Midbrain (tissue), 1 donor: ENCODE measurements around the gene MAGIX.

Source experiments
- DNase-seq: peaks from one replicate; lab custom pipeline; 2025; lab: John Stamatoyannopoulos, UW

MAGIX gene

DNA sequence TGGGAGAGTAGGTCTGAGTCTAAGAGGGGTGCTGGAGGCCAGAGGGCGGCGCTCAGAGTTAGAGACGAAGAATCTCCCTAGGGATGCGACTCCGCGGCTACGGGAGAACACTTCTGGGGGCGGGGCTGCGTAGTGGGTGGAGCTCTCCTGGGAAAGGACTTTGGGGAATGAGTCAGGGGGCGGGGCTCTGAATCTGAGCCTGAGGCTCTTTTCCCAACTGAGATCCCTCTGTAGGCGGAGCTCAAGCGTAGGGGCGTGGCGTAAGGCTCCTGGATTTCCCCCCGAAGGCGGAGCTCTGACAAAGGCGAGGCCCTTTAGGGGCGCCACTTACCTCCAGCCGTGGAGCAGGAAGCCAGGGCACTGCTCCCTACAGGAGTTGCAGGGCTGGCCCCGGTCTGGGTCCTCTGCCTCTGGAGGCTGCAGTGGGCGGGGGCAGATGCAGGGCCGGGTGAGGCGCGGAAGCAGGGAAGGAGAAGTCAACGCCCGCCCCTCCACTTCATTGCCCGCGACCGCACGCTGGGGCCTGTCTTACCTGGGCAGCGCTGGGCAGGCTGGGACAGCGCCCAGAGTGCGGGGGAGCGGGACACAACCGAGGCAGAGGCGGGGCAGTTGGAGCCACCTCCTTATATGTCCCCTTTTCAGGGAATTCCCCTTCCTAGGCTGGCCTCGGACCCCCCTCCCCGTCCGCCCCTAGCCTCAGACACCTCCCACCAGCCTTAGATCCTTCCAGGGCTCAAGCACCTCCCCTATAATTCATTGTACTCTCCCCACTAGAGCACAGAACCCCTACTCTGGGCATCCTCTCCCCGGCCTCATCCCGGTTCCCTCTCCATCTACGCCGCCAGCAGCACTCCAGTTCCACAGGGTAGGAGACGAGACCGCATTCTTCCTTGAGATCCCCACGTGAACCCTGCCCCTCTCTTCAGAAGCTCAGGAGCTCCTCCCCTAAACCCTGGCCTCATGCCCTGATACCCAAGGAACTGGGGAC, 22.0 kb downstream of the MAGIX start:
- no peak for DNase-seq

- DNase-seq, result no peak
Measured at GRCh38 chrX:49186125-49187027, 23.8 kb downstream of the MAGIX start, which contains the start of gene PRICKLE3. TSS of gene PRICKLE3 (minus strand) at chrX:49186373. CDS start at chrX:49186297, 76 bp downstream.

- DNase-seq, result no peak
Measured at GRCh38 chrX:49187028-49187394, 24.5 kb downstream of the MAGIX start.

- DNase-seq, result no peak
Measured at GRCh38 chrX:49187526-49187925, 25.0 kb downstream of the MAGIX start.

DNA sequence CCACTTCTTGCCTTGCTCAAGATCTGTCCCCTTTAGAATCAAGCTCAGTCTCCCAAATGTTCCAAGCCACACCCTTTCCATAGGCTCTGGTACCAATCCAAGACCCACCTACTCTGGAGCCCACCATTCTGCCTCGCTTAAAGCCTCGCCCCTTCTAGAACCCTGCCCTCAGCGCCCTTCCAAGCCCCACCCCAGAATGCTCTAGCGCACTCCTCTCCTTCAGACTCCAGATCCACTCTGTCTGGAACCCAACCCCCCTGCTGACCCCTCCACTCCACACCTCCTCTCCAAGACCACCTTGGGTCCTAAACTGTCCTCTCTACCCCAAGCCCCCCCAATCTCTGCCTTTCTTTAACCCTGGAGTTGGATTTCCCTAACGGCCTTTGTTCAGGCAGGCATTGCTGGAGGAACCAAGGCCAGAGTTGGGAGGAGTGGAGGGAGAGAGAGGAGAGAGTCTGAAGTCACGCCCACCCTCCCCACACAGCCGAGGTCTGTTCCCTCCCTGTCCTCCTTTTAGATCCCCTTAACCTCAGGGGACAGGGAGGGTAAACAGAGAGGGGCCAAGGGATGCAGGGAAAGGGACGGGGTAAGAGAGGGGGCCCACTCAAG, 26.0 kb downstream of the MAGIX start:
- no peak for DNase-seq

GRCh38 chrX:49189606-49190005, 27.0 kb downstream of the MAGIX start:
- no peak for DNase-seq

GRCh38 chrX:49190821-49191573, 28.4 kb downstream of the MAGIX start:
- peak; percentile 96 for DNase-seq

DNA sequence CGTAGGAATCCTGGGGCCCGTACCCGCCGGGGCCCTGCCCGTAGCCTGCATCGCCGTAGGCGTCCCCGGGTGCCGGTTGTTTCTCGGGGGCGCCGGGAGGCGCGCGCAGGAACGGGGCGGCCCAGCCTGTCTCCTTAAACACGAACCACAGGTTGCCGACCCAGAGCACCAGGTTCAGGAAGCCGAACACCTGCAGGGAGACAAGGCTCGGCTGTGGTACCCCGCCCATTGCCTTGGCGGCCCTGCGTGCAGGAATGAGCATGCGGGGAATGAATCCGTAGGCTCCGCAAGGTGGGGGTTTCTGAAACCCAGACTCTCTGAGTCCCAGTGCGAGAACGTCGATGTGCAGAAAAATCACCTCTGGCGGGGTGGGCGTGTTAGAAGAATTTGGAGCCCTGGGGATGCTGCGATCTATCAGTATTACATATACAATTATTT, 29.0 kb downstream of the MAGIX start:
- DNase-seq, result no peak

DNA sequence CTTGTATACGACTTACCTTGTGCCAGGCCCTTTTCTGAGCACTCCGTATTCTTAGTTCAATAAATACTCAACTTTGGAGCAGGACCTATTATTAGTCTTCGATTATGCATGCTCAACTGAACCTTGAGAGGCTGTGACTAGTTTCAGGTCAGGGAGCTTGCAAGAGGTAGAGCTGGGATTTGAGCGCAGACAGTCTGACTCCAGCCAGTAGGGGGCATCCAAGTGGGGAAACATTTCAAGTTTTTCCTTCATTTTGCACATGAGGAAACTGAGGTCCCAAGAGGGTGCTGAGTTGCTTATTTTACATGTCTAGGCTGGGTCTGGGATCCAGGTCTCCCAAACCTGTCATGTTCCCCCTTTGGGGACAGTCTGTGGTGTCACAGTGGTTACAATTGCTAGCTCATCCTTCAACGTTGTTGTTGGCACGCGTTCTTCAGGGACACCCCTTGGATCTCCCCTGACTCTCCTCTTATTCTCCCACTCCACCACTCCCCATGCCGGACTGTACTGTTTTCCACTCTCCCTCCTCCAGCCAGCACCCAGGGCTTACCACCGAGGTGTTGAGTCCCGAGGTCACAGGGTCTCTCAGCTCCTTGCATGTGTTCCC, 30.3 kb downstream of the MAGIX start:
- no peak for DNase-seq

DNA sequence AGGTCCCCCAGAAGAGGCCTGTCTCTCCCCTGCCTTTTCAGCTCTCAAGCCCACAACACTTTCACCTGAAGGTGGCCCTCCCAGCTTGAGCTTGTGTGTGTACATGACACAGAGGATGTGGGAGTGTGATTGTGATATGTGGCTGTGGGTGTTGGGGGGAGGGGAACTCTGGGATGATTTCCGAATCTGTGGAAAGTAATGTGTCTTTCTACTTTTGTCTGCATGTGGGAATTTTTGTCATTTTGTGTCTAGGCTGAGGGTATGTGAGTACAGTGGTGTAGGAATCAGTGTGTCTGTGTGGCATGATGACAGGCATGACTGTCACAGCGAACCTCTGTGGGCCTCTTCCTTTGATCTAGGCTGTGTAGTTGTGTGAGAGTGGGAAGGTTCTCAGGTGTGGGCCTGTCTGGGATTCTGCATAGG, 31.0 kb downstream of the MAGIX start:
- DNase-seq, result no peak

DNA sequence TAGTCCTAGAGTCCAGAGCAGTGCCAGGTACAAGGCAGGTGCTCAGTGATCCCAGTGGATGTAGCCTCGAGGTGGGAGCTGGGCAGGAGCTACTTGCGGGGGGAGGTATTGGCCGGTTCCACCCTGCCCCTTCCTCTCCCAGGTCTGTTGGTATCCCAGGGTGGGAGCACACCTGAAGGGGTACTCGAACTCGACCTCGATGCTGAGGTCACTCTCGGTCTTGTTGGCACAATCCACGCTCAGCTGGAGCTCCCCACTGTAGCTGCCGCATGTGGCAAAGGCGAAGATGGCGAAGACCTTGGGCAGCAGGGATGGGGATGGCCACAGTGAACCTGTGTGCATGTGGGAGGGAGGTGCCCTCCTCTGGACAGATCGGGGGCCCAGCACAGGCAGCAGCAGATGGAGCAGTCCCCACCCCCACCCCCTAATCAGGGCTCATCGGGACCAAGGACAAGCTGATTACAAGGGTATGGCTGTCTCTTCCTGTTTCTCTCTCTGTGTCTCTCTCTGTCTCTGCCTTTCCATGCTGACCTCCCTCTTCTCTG, 35.1 kb downstream of the MAGIX start:
- DNase-seq, result no peak

- DNase-seq, result no peak
Measured at GRCh38 chrX:49198540-49199314, 36.2 kb downstream of the MAGIX start.

DNA sequence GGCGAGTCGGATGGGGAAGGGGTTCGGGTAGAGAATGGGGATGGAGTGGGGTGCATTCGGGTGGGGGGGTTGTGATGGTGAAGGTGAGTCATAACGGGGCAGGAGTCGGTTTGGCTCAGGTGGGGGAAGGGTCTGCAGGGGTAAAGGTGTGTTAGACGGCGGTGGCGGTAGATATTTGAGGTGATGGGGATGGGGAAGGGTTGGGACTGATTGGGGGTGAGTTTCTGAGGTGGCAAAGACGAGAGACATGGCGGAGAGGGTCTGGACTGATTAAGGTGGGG, 36.7 kb downstream of the MAGIX start:
- DNase-seq, result no peak

DNA sequence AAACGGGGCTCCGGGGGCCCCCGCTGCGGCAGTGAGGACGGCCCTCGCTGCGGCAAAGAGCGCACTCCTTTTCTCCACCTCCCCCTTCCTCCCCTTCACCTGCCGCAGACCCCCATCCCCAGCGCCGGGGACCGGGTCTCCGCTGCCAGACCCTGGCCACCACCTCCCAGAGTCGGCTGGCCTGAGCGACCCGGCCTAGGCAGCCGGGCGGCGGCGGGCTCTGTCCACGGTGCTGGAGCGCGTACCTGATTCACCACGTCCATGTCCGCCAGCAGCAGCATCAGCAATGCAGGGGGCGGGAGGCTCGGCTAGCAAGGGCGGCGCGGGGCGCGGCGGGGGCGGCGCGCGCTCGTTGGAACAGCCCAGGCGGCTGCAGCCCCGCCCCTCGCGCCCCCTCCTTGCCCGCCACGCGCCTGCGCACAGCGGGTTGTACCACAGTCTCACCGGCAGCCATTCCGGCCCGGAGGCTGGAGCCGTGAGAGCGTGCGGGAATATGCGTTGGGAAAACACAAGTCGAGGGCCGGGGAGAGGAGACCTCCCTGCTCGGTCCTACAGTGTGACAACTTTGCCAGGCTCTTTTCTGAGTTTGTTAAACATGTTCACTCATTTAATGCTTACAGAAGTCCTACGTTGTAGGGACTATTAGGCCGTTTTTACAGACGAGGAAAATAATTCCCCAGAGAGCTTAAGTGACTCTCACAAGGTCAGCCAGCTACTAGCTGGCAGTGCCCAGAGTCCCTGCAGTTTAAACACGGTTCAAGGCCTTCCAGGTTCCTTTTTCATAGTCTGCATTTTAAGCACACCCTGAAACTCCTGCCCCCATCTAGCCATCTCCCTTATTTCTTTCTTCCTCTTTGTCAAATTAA, 37.6 kb downstream of the MAGIX start, which contains the start of gene SYP:
Gene SYP (minus strand): TSS at position 288 of the 866 bp plus-strand sequence. CDS start 7 bp downstream, at position 281.
- DNase-seq, result peak; percentile 85

DNA sequence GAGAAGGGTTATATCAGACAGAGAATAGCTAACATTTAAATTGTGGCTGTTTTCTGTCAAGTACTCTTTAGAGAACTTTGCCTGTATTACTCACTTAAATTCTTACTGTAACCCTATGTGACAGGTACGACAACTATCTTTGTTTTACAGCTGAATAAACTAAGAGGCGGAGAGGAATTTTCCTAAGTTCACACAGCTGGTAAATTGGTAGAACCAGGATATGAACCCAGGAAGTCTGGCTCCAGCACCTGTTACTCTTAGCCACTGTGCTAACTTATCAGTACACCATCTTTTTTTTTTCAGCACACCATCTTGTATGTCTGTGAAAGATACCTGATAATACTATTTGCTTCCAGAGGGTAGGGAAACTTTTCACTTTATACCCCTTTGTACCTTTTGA, 39.5 kb downstream of the MAGIX start:
- no peak for DNase-seq

DNA sequence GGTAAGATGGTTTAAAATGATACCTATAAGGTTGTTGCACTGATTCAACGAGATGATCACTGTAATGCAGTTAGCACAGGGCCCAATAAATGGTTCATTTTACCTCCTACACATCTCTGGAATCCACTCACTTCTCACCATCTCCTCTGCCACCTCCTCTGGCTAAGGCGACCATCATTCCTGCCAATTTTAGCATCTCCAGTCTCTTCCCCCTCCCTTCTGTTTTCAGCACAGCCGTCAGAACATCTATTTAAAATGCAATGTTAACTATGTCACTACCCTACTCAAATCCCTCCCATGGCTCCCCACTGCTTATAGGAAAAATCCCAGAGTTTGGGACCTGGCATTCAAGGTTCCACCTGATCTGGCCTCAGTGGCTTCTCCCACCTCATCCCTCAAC, 41.0 kb downstream of the MAGIX start:
- DNase-seq, result no peak

DNA sequence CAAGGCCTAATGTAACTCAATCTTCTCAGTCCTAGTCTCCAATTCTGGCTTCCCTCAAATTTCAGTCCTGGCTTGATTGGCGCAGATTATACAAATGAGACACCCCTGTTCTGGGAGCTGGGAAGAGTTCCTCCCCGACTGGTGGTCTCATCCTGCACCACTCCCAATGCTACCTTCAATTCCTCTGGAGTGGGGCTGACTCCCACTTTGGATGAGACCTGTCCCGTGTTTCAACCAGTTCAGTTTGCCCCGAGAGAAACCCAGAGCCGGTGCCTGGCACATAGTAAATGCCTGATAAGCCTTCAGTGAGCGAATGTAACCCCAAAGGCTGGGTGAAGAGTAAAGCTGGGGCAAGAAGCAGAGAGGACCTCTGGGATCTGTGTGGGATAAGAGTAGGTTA, 41.5 kb downstream of the MAGIX start:
- DNase-seq, result no peak

- no peak for DNase-seq
Measured at GRCh38 chrX:49204709-49205108, 42.2 kb downstream of the MAGIX start.

GRCh38 chrX:49205443-49205842, 42.9 kb downstream of the MAGIX start:
- no peak for DNase-seq
